HepG2 (cell line): ENCODE measurements around the gene C2orf81. TPM values are rescaled to one million over a fixed set of nuclear protein-coding genes. Genes with fewer than 3 reads are reported as not detected.
A peak's percentile ranks its signal among the peaks of the same experiment; 100 is the strongest.

ENCODE experiments used
- ATAC-seq: fragments of 200-7000 bp; cut with Tn5 transposase; 3 replicates; pipeline ENCODE4 v1.9.1; 2020; ENCODE audit warnings: mild to moderate bottlenecking, moderate library complexity
- BruUV-seq: library from RNA; stranded (reverse); fragments of 400-500 nt; replicated peaks from 2 replicates; lab custom pipeline; 2021; lab: Mats Ljungman, UMichigan
- CTCF ChIA-PET: fragments of 300-600 bp; formaldehyde crosslinking; extraction: SDS; loops from one replicate; lab custom pipeline; 2021; ENCODE audit warnings: low total read pairs, inconsistent platforms, low intra/inter-chr PET ratio; lab: Yijun Ruan, JAX
- POLR2A ChIA-PET: fragments of 350-600 bp; sonication (Branson Sonifier 250); formaldehyde crosslinking; loops from one replicate; lab custom pipeline; 2020; ENCODE audit warnings: antibody characterized with exemption, inconsistent platforms; lab: Yijun Ruan, JAX
- DNase-seq: peaks from one replicate; pipeline ENCODE4 v3.0.0-alpha.2; 2015; ENCODE audit warnings: low spot score
- FAIRE-seq: peaks from 3 replicates; lab custom pipeline; 2011; peaks lifted over from hg19 to GRCh38; lab: Jason Lieb, UNC
- H2AFZ ChIP-seq: one replicate; pipeline ENCODE4 v1.6.1; 2011; ENCODE audit warnings: low read length, inconsistent platforms
- H3K27ac ChIP-seq: fragments of 300-600 bp; 3 replicates; pipeline ENCODE4 v1.8.0; 2011; ENCODE audit warnings: mixed run types, mild to moderate bottlenecking, mixed read lengths, low read length, inconsistent platforms; ENCODE audit not compliant: insufficient read depth; ENCODE audit errors: extremely low read length
- H3K27me3 ChIP-seq, 2 experiments: fragments of 200-600 bp in 1 of 2; 2 replicates in 1 of 2; 3 replicates in 1 of 2; pipeline versions ENCODE4 v1.6.0 to v1.8.0; 2011; ENCODE audit warnings: low read length in 2 of 2, mild to moderate bottlenecking in 2 of 2, moderate library complexity in 2 of 2, inconsistent platforms in 1 of 2; ENCODE audit not compliant: insufficient read depth in 2 of 2, control insufficient read depth in 1 of 2
- H3K36me3 ChIP-seq, 2 experiments: fragments of 200-600 bp in 1 of 2; replicated peaks in 1 of 2; 2 replicates in 1 of 2; 3 replicates in 1 of 2; pipeline versions ENCODE4 v1.5.1 to v1.8.0; 2011; ENCODE audit warnings: low read length in 2 of 2, inconsistent platforms in 1 of 2; ENCODE audit not compliant: insufficient read depth in 2 of 2, control insufficient read depth in 1 of 2
- H3K4me1 ChIP-seq: 2 replicates; pipeline ENCODE4 v1.5.1; 2012; ENCODE audit warnings: low read length, inconsistent platforms; ENCODE audit not compliant: insufficient read depth
- H3K4me2 ChIP-seq: 2 replicates; pipeline ENCODE4 v1.6.0; 2011; ENCODE audit warnings: low read depth, low read length, inconsistent platforms
- H3K4me3 ChIP-seq, 3 experiments: fragments of 200-600 bp in 1 of 3; sonication (generic), shearing (Covaris generic) in 1 of 3; replicated peaks in 1 of 3; 2 replicates each; pipeline ENCODE4 v1.5.1; 2011 to 2016; ENCODE audit warnings: low read length in 3 of 3, inconsistent platforms in 2 of 3, low read depth in 2 of 3, mild to moderate bottlenecking in 2 of 3, control low read depth in 1 of 3, mixed read lengths in 1 of 3; ENCODE audit not compliant: insufficient read depth in 1 of 3
- H3K79me2 ChIP-seq: one replicate; pipeline ENCODE4 v1.6.1; 2011; ENCODE audit warnings: low read length, inconsistent platforms; ENCODE audit not compliant: insufficient read depth
- H3K9ac ChIP-seq: 2 replicates; pipeline ENCODE4 v1.6.0; 2011; ENCODE audit warnings: mild to moderate bottlenecking, low read depth, low read length, inconsistent platforms; ENCODE audit not compliant: insufficient read depth
- H3K9me3 ChIP-seq: 2 replicates; pipeline ENCODE4 v1.5.1; 2012; ENCODE audit warnings: mild to moderate bottlenecking, low read length
- H4K20me1 ChIP-seq: 2 replicates; pipeline ENCODE4 v1.6.0; 2011; ENCODE audit warnings: inconsistent platforms, mild to moderate bottlenecking, low read length, moderate library complexity; ENCODE audit not compliant: insufficient read depth
- ASH2L ChIP-seq: fragments of 300-600, 200-600 bp; sonication (generic); IDR thresholded peaks from 2 replicates; pipeline ENCODE4 v1.7.0; 2017; ENCODE audit warnings: low read depth, mild to moderate bottlenecking, moderate library complexity, mixed read lengths, low read length; ENCODE audit not compliant: insufficient read length
- NFIB ChIP-seq: sonication (generic); formaldehyde crosslinking; IDR thresholded peaks from 2 replicates; pipeline ENCODE4 v1.9.0; 2021; ENCODE audit warnings: missing genetic modification reagents, mild to moderate bottlenecking, borderline replicate concordance
- PAX8 ChIP-seq: sonication (generic); formaldehyde crosslinking; IDR thresholded peaks from 2 replicates; pipeline ENCODE4 v1.8.0; 2022; ENCODE audit warnings: mild to moderate bottlenecking, missing genetic modification reagents, borderline replicate concordance
- SIN3B ChIP-seq: fragments of 150-350 bp; IDR thresholded peaks from 2 replicates; pipeline ENCODE4 v1.6.1; 2014; ENCODE audit warnings: low read length
- ZNF275 ChIP-seq: sonication (generic); formaldehyde crosslinking; IDR thresholded peaks from 2 replicates; pipeline ENCODE4 v1.8.0; 2022; ENCODE audit warnings: missing genetic modification reagents, mild to moderate bottlenecking, inconsistent platforms, borderline replicate concordance
- ZNF280B ChIP-seq: sonication (generic); formaldehyde crosslinking; IDR thresholded peaks from 2 replicates; pipeline ENCODE4 v1.5.0; 2020; ENCODE audit warnings: missing genetic modification reagents, mild to moderate bottlenecking, borderline replicate concordance
- ZNF770 ChIP-seq: sonication (generic); formaldehyde crosslinking; IDR thresholded peaks from 2 replicates; pipeline ENCODE4 v1.5.0; 2020; ENCODE audit warnings: mild to moderate bottlenecking, missing genetic modification reagents
- WGBS: methylation state at CpG from one replicate; pipeline ENCODE4 v1.1.6; 2017; ENCODE audit warnings: low lambda C conversion rate; 5-methylcytosine and 5-hydroxymethylcytosine counted together
- in situ Hi-C: cut with HindIII; loops from 2 replicates; pipeline ENCODE4 v1.10.0; 2017; ENCODE audit warnings: low pct_unique_long_range_greater_than_20kb; ENCODE audit not compliant: extremely low pct_ligation_motif_present
- intact Hi-C: fragments of 100-400 bp; cut with micrococcal nuclease; formaldehyde crosslinking; loops from one replicate; pipeline ENCODE4 v1.10.0; 2022; ENCODE audit not compliant: unreplicated experiment
- polyA plus RNA-seq, 8 experiments: library from polyadenylated mRNA; depleted of rRNA in 3 of 8; stranded (reverse) in 7 of 8; unstranded in 1 of 8; fragments of >200 nt; fragmentation: Illumina TruSeq in 4 of 8; extraction: Trizol in 4 of 8; gene quantifications; 2 replicates each; pipeline versions ENCODE4 v1.2.1 to v1.2.3, GENCODE V29; 2011 to 2016; ENCODE audit warnings: low read depth in 4 of 8, missing spikeins in 1 of 8, mixed read lengths in 1 of 8; ENCODE audit not compliant: insufficient read depth in 1 of 8
- total RNA-seq, 5 experiments: library from RNA; depleted of rRNA; stranded (reverse); fragments of >200 nt; fragmentation: Illumina TruSeq; extraction: Trizol; gene quantifications; 2 replicates each; pipeline ENCODE4 v1.2.3, GENCODE V29; 2016; ENCODE audit warnings: low read depth in 1 of 5
- TF ChIP-seq, protein P1 (sequence below): sonication (generic); formaldehyde crosslinking; IDR thresholded peaks from 2 replicates; pipeline ENCODE4 v1.4.0; 2020; ENCODE audit warnings: mild to moderate bottlenecking, low read depth, missing genetic modification reagents

The C2orf81 gene
- total and polyA plus RNA-seq, 2 of the 13 experiments (the other 11 are each of a cell fraction or from before 2014, with no cell fraction given), result 0.15 to 0.17 TPM

GRCh38 chr2:74470742-74471141 is 49.3 kb upstream of the C2orf81 start (continued):
- peak; percentile 97 for TF ChIP-seq ZNF770 (CRISPR knock-in tag)

GRCh38 chr2:74464406-74464805 is 43.0 kb upstream of the C2orf81 start:
- Histone ChIP-seq H3K4me1 (peaks cover 36% of the 10 kb centered on the region), H4K20me1 (peaks cover 4% of the 10 kb centered on the region; the same call in 1 of the 2 replicates), H3K79me2 (peaks cover 29% of the 10 kb centered on the region), H3K36me3 (peaks cover 1 to 24% of the 10 kb centered on the region in 2 experiments), H3K4me2 (peak overlapping the region; percentile 92), H3K27me3 (no peaks in the 10 kb centered on the region; a peak in 1 of 5 replicates), H3K9ac (peak overlapping the region; percentile 96), H3K9me3 (no peaks in the 10 kb centered on the region), H3K27ac (peak overlapping the region; percentile 89), H2AFZ (no peak overlapping the region), H3K4me3 (peak overlapping the region; percentile 74 to 92 (median 83))
- CTCF ChIA-PET, result interaction anchor here (1.2 kb wide), 1 partner anchor 19 kb away, joined by 5 read pairs; the partner anchor contains the start of genes CCDC142 and TTC31
- BruUV-seq, result no TSS peak
- 0% methylated on average over 7 of the region's 13 CpGs for WGBS
- intact Hi-C loops (loop anchor here (2.0 kb wide), 1 partner anchor 40 kb away; no protein-coding TSS in a partner anchor), in situ Hi-C loops (no loop called here)
- FAIRE-seq (no peak), DNase-seq (no peak), ATAC-seq (peak; percentile 20)
- POLR2A ChIA-PET, result interaction anchor here (1.2 to 3.9 kb wide), 4 partner anchors 17 to 35 kb away, joined by 3 to 21 read pairs (median 8); partner anchors contain the start of genes CCDC142 and TTC31
- TF ChIP-seq SIN3B, result no peak
- TF ChIP-seq ASH2L, result no peak
- 0 out of 2 replicates have a peak, but pooled peaks have one; percentile 13 for TF ChIP-seq ZNF275 (CRISPR knock-in tag)
- TF ChIP-seq NFIB (CRISPR knock-in tag), result 0 out of 2 replicates have a peak, but pooled peaks have one; percentile 76
- TF ChIP-seq, protein P1, sequence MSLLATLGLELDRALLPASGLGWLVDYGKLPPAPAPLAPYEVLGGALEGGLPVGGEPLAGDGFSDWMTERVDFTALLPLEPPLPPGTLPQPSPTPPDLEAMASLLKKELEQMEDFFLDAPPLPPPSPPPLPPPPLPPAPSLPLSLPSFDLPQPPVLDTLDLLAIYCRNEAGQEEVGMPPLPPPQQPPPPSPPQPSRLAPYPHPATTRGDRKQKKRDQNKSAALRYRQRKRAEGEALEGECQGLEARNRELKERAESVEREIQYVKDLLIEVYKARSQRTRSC (CRISPR knock-in tag), result no peak
- peak; percentile 3; the same call in 1 of the 2 replicates for TF ChIP-seq ZNF280B (CRISPR knock-in tag)
- TF ChIP-seq PAX8 (CRISPR knock-in tag), result no peak
